ENCODE data around the gene CXCL12.

CXCL12 gene

GRCh38 chr10:44358080-44358771 is 26.7 kb downstream of the CXCL12 start:
- no peak for DNase-seq

DNA sequence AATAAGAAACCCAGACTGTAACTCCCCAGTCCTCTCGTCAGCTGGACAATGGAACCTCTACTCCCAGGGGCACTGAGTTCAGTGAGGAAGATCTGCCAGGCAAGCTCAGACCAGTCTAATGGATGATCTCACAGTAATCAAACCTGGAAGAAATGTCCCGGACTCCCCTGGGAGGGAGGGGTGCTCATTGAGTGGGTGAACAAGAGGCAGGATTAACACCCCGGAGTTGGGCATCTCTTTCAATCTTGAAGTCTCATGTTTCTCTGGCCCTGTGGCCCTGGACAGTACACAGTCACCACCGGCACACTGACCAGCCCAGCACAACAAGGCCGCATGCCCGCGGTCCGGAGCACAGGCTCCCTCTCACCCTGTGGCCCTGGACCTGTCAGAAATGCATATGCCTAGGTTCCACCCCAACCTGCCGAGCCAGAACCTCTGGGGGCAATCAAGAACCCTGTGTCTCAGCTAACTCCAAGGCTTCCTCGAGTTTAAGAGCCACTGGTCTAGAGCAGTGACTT is 27.8 kb downstream of the CXCL12 start:
- DNase-seq: no peak

DNA sequence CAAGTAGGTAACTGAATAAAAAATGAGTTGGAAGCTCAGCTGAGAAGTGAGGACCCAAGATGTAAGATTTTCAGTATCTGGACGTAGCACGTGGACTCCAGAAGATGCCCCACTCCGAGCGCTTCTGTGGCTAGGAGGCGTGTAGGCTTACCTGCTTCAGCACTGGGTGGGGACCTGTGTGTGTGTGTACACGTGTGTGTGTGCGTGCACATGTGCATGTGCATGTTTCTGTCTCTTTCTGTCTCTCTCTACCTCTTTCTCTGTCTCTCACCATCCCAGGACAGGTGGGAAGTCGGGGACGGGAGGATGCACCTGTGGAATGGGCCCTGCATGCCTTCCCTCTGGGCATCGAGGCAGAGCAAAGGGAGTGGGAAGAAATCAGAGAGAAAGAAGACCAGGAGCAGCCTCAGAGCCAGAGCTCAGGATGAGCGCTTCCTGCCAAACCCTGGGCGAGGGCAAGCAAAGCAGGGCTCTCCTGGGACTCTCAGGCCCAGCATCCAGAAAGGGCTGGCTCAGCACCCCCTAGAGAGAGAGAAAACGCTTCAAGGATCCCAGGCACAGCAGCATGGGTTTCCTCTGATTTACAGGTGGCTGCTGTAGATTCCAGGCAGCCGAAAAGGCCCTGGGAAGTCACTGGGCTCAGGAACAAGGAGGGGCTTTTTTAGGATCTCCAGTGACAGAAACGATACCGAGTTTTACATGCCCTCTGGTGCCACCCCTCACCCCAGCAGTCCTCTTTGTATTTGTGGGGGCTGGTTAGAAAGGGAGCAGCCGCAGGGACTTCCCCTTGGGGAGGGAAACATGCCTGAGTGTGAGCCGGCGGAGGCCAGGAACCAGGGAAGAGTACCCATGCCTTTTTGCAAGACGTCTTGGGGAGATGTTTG is 28.5 kb downstream of the CXCL12 start:
- DNase-seq: no peak

- DNase-seq: no peak
Observed at GRCh38 chr10:44355630-44356029, 29.3 kb downstream of the CXCL12 start.

- DNase-seq: no peak
Observed at GRCh38 chr10:44354771-44355170, 30.1 kb downstream of the CXCL12 start.

- no peak for DNase-seq
Observed at GRCh38 chr10:44353721-44354120, 31.2 kb downstream of the CXCL12 start.

GRCh38 chr10:44353128-44353390 is 31.8 kb downstream of the CXCL12 start:
- no peak for DNase-seq

- DNase-seq: no peak
Observed at GRCh38 chr10:44352316-44353127, 32.4 kb downstream of the CXCL12 start.

DNA sequence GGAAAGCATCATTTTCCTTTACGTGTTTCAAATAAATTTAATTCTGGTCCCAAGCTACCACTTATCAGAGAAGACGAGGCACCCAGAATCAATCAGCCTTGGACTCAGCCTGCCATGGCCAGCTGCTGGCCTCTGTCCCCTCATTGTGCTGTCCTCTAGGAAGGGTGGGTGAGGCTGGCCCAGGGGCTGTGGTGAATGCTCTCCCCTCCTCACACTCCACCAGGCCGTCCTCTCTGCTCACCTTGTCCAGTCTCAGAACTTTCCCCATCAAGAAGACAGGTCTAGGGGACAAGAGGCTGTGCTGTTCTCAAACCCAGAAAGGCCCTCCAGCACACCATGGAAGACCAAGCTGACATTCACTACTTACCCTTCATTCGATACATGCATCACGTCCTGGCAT is 36.4 kb downstream of the CXCL12 start:
- DNase-seq: no peak

GRCh38 chr10:44347609-44348400 is 37.1 kb downstream of the CXCL12 start:
- DNase-seq: no peak

DNA sequence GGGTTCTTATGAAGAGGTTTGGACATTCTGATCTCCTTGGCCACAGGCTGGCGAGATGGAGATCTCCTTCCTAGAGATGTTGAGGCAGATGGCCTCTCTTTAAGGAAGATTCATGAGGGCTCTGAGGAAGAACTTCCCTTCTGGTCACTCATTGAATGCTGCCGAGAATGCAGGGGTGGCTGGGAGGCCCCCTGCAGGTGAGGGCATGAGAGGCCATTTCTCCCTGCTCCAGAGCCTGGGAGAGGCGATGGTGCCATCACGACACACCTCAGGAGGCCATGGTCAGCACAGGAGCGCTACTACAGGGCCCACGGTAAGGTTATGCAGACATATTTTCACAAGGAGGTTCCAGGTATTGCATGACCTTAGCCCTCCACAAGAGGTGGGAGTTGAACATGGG is 40.2 kb downstream of the CXCL12 start:
- no peak for DNase-seq

GRCh38 chr10:44343843-44344242 is 41.1 kb downstream of the CXCL12 start:
- DNase-seq: no peak

DNA sequence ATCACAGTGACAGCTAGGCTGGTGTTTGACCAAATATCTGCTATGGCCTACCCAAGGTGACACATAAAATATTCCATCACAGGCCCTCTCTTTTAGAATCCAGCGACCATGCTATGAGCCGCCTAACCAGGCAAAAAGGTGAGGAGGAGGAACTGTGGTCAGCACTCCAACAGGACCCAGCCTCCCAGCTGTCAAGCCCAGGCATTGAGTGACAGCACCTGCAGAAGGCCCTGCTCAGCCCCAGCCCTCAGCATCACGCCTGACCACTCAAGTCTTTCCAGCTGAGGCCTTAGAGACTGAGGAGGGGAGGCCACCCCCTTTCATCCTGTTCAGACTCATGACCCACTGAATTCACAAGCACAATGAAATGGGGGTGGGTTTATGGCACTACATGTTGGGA is 43.0 kb downstream of the CXCL12 start:
- DNase-seq: no peak

GRCh38 chr10:44340557-44340956 is 44.3 kb downstream of the CXCL12 start:
- DNase-seq: no peak

DNA sequence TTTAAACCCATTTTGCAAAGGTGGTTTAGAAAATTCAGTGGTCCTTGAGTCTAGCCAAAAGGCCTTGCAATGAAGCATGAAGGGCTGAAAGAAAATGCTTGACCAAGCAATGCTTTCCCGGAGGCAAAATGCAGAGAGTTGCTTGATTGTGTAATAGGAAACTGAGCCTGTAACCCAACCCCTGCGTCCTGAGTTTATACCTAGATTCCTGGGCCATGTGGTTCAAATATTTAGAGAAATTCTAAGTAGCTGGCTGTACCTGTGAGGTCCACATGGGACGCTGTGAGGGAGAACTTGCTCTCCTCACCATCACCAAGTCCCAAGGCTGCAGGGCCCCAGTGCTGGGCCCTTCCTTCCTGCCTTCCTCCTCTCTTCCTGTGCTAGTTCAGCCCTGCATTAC is 45.7 kb downstream of the CXCL12 start:
- no peak for DNase-seq

DNA sequence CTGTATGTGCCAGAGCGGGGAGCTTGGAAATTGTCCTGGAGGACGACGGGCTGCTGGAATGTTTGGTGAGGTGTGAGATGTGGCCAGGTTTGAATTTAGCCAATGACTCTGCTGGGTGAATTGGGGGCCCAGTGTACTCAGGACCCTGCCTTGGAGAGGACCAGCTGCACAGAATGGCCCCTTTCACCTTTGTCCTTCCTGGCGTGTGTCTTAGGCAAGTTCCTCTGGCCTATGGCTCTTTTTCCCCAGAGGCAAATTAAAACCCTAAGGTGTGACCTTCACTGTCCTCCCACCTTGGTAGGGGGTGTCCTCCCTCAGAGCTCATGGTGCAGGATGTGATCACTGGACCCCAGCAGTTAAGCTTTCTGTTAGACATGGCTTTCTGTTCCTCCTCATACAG is 47.8 kb downstream of the CXCL12 start:
- no peak for DNase-seq

DNA sequence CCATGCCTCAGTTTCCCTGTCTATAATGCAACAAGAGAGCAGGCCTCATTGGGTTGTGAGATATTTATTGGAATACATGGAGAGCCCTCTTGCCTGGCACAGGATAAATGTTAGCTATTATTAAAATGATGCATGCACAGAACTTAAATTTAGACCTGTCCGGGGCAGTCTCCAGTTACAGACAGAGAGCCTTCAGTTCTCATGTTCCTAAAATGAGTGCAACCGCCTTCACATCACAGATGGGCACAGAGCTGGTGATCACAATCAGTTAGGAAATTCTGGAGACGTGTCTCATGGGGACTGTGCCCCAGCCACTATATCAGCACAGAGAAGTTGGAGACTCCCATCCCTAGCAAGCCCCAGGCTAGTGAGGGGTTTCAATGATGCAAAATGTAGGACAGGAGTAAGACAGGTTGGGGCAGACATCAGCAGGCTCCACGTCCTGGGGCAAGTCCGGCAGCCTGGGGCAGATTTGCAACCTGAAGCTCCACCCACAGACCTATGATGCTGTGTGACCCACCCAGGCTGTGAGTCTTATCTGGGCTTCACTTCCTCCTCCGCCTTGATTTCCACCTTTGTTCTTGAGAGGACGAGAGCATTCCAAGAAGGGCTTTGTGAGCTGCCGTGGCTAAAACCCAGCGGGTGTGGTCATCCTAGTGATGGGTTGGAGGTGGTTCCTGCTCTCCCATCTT is 49.4 kb downstream of the CXCL12 start:
- no peak for DNase-seq

GRCh38 chr10:44334621-44335184 is 50.2 kb downstream of the CXCL12 start:
- DNase-seq: no peak

DNA sequence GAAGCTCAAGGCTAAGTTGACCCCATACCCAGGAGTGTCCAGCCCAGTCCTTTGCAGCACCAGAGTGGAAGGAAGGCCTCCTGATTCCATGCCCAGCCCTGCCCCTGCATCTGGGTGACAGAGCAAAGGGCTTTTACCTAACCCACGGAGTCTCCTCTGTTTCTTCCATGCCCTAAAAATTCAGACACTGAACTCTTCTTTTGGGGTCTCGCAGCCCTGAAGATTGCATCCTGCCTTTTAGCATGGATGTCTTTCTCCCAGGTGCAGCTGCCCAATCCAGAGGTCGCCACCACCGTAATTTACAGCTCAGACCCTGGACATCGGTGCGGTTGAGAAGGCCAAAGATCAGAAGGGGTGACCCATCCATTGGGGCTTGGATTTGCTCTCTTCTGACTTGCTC is 50.8 kb downstream of the CXCL12 start:
- no peak for DNase-seq

- no peak for DNase-seq
Observed at GRCh38 chr10:44333511-44333910, 51.4 kb downstream of the CXCL12 start.

GRCh38 chr10:44332465-44332864 is 52.4 kb downstream of the CXCL12 start:
- DNase-seq: no peak

GRCh38 chr10:44330431-44330830 is 54.5 kb downstream of the CXCL12 start:
- no peak for DNase-seq
